ENCODE data around the gene ATP2C2. TPM values are rescaled to one million over a fixed set of nuclear protein-coding genes. Genes with fewer than 3 reads are reported as not detected.

Gene ATP2C2
- polyA plus RNA-seq, 1 donor (not counting 4 experiments of a cell fraction or from before 2014, with no cell fraction given): 0.96 TPM

DNA sequence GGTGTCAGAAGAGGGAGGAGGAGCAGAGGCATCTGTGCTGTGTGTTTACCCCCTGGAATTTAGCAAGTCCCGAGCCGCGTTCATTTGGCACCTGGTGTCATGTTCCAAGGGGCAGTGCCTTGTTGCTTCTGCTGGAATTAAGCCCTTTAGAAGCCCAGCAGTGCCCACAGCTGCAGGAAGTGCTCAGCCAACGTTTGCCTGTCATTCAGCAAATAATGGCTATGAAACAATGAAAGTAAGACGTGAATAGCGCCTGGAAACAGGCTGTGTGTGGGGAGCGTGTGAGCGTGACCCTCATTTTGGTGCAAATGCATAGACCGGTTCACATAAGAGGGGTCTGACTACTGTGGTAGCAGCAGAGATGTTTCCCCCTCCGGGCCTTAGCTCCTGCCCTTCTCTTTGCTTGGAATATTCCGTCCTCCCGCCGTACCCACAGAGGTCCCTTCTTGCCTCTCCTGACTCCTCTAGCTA, 5.8 kb upstream of the ATP2C2 start:
- dilution Hi-C loops (cut with MboI; ENCODE audit: extremely low pct_ligation_motif_present, low sequenced_read_pairs): no loop called here
- TF ChIP-seq, protein P1, sequence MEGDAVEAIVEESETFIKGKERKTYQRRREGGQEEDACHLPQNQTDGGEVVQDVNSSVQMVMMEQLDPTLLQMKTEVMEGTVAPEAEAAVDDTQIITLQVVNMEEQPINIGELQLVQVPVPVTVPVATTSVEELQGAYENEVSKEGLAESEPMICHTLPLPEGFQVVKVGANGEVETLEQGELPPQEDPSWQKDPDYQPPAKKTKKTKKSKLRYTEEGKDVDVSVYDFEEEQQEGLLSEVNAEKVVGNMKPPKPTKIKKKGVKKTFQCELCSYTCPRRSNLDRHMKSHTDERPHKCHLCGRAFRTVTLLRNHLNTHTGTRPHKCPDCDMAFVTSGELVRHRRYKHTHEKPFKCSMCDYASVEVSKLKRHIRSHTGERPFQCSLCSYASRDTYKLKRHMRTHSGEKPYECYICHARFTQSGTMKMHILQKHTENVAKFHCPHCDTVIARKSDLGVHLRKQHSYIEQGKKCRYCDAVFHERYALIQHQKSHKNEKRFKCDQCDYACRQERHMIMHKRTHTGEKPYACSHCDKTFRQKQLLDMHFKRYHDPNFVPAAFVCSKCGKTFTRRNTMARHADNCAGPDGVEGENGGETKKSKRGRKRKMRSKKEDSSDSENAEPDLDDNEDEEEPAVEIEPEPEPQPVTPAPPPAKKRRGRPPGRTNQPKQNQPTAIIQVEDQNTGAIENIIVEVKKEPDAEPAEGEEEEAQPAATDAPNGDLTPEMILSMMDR (optimal IDR thresholded peaks at IDR 0.05 in 1 of 3, IDR thresholded peaks at IDR 0.05 in 1 of 3, conservative IDR thresholded peaks at IDR 0.05 in 1 of 3; ENCODE audit: extremely low read depth in 1 of 3, insufficient read depth in 2 of 3, low read length in 3 of 3): no peak
- TF ChIP-seq EZH2 (IDR thresholded peaks at IDR 0.05; ENCODE audit: low read length): no peak

DNA sequence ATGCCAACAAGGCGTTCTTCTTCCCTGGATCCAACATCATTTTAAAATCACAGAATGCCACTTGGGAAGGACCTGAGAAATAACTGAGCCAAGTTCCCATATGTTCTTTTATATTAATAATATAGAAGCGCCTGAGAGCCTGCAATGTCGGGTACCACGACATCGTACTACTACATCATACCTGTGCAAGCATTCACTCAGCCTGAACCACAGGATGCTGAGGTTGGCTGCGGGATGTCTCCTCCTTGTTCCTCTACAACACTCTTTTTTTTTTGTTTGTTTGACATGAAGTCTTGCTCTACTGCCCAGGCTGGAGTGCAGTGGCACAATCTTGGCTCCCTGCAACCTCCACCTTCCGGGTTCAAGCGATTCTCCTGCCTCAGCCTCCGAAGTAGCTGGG, 2.1 kb upstream of the ATP2C2 start:
- Histone ChIP-seq H3K4me2 (ENCODE audit: control insufficient read depth, extremely low read depth, insufficient read depth, low read depth, low read length) (no peak overlapping the region), H3K27me3 (ENCODE audit: control insufficient read depth, extremely low read depth, insufficient read depth, low read length) (peaks cover 30% of the 10 kb centered on the region), H2AFZ (ENCODE audit: control insufficient read depth, low read length) (no peak overlapping the region), H3K9me3 (ENCODE audit: control insufficient read depth, low read depth, low read length) (no peaks in the 10 kb centered on the region), H3K4me1 (ENCODE audit: control insufficient read depth, extremely low read depth, insufficient read depth, low read length) (peaks cover 20% of the 10 kb centered on the region), H3K4me3 (ENCODE audit: control insufficient read depth in 2 of 3, extremely low read depth in 1 of 3, insufficient read depth in 2 of 3, low read depth in 1 of 3, low read length in 3 of 3) (no peak overlapping the region), H3K9ac (ENCODE audit: control insufficient read depth, extremely low read depth, insufficient read depth, low read length) (no peak overlapping the region), H3K36me3 (ENCODE audit: control insufficient read depth in 2 of 2, extremely low read depth in 1 of 2, insufficient read depth in 2 of 2, low read length in 2 of 2) (no peaks in the 10 kb centered on the region), H4K20me1 (ENCODE audit: control insufficient read depth, extremely low read depth, insufficient read depth, low read length) (no peaks in the 10 kb centered on the region), H3K79me2 (ENCODE audit: control insufficient read depth, insufficient read depth, low read length) (no peaks in the 10 kb centered on the region), H3K27ac (ENCODE audit: control insufficient read depth, insufficient read depth, low read length) (no peak overlapping the region), H3K9me1 (ENCODE audit: control insufficient read depth, extremely low read depth, insufficient read depth, low read length) (no peaks in the 10 kb centered on the region)
- DNase-seq (ENCODE audit: low read depth, low spot score): no peak
- no peak for FAIRE-seq
- TF ChIP-seq, protein P1 (optimal IDR thresholded peaks at IDR 0.05 in 1 of 3, IDR thresholded peaks at IDR 0.05 in 1 of 3, conservative IDR thresholded peaks at IDR 0.05 in 1 of 3; ENCODE audit: extremely low read depth in 1 of 3, insufficient read depth in 2 of 3, low read length in 3 of 3): no peak
- no peak for TF ChIP-seq EZH2 (IDR thresholded peaks at IDR 0.05; ENCODE audit: low read length)
- dilution Hi-C loops (cut with MboI; ENCODE audit: extremely low pct_ligation_motif_present, low sequenced_read_pairs): no loop called here

More for the DNA sequence above, 5.8 kb upstream of the ATP2C2 start:
- DNase-seq (ENCODE audit: low read depth, low spot score) (no peak), FAIRE-seq (no peak)
- Histone ChIP-seq H3K9me1 (ENCODE audit: control insufficient read depth, extremely low read depth, insufficient read depth, low read length) (no peaks in the 10 kb centered on the region), H3K4me1 (ENCODE audit: control insufficient read depth, extremely low read depth, insufficient read depth, low read length) (peaks cover 13% of the 10 kb centered on the region), H3K36me3 (ENCODE audit: control insufficient read depth in 2 of 2, extremely low read depth in 1 of 2, insufficient read depth in 2 of 2, low read length in 2 of 2) (no peaks in the 10 kb centered on the region), H3K27me3 (ENCODE audit: control insufficient read depth, extremely low read depth, insufficient read depth, low read length) (peaks cover 17% of the 10 kb centered on the region), H2AFZ (ENCODE audit: control insufficient read depth, low read length) (no peak overlapping the region), H3K9ac (ENCODE audit: control insufficient read depth, extremely low read depth, insufficient read depth, low read length) (no peak overlapping the region), H3K4me3 (ENCODE audit: control insufficient read depth in 2 of 3, extremely low read depth in 1 of 3, insufficient read depth in 2 of 3, low read depth in 1 of 3, low read length in 3 of 3) (no peak overlapping the region), H3K27ac (ENCODE audit: control insufficient read depth, insufficient read depth, low read length) (no peak overlapping the region), H3K4me2 (ENCODE audit: control insufficient read depth, extremely low read depth, insufficient read depth, low read depth, low read length) (no peak overlapping the region), H4K20me1 (ENCODE audit: control insufficient read depth, extremely low read depth, insufficient read depth, low read length) (no peaks in the 10 kb centered on the region), H3K79me2 (ENCODE audit: control insufficient read depth, insufficient read depth, low read length) (no peaks in the 10 kb centered on the region), H3K9me3 (ENCODE audit: control insufficient read depth, low read depth, low read length) (no peaks in the 10 kb centered on the region)
